A673 (cell line): ENCODE data around the gene CEP72. TPM values are rescaled to one million over a fixed set of nuclear protein-coding genes. Genes with fewer than 3 reads are reported as not detected.

ENCODE experiments used
- BruUV-seq: library from RNA; stranded (reverse); fragments of 400-500 nt; replicated peaks from 2 replicates; lab custom pipeline; 2021; lab: Mats Ljungman, UMichigan
- CTCF ChIA-PET: fragments of 300-600 bp; sonication (Branson Sonifier 250); formaldehyde crosslinking; loops from one replicate; lab custom pipeline; 2022; ENCODE audit warnings: antibody characterized with exemption; lab: Charles Lee
- POLR2A ChIA-PET: fragments of 300-600 bp; sonication (Branson Sonifier 250); formaldehyde crosslinking; loops from one replicate; lab custom pipeline; 2022; ENCODE audit warnings: antibody characterized with exemption; ENCODE audit not compliant: low non-redundant PET; lab: Charles Lee
- DNase-seq: peaks from one replicate; pipeline ENCODE4 v3.0.0-alpha.2; 2015; ENCODE audit warnings: low spot score
- H3K27ac ChIP-seq: fragments of 200-600 bp; sonication (generic); 2 replicates; pipeline ENCODE4 v1.5.1; 2016; ENCODE audit warnings: mixed run types, low read depth, mild to moderate bottlenecking, mixed read lengths, antibody characterized with exemption, low read length; ENCODE audit not compliant: poor library complexity, severe bottlenecking
- H3K27me3 ChIP-seq: fragments of 200-600 bp; sonication (generic); replicated peaks from 2 replicates; pipeline ENCODE4 v1.6.1; 2017; ENCODE audit warnings: mixed run types, low read depth, mild to moderate bottlenecking, mixed read lengths, antibody characterized with exemption, low read length; ENCODE audit not compliant: insufficient read depth, poor library complexity
- H3K36me3 ChIP-seq: fragments of 200-600 bp; sonication (generic); 2 replicates; pipeline ENCODE4 v1.6.1; 2016; ENCODE audit warnings: mixed run types, mild to moderate bottlenecking, mixed read lengths, antibody characterized with exemption, low read length; ENCODE audit not compliant: insufficient read depth, poor library complexity, severe bottlenecking
- H3K4me1 ChIP-seq: fragments of 200-600 bp; sonication (generic); 2 replicates; pipeline ENCODE4 v1.6.1; 2017; ENCODE audit warnings: mixed run types, mild to moderate bottlenecking, mixed read lengths, antibody characterized with exemption, low read length; ENCODE audit not compliant: insufficient read depth, poor library complexity, severe bottlenecking
- H3K4me3 ChIP-seq: fragments of 200-600 bp; sonication (generic); 2 replicates; pipeline ENCODE4 v1.5.1; 2016; ENCODE audit warnings: low read depth, mixed run types, mild to moderate bottlenecking, mixed read lengths, low read length; ENCODE audit not compliant: poor library complexity, severe bottlenecking
- H3K9me3 ChIP-seq: fragments of 200-600 bp; sonication (generic); 2 replicates; pipeline ENCODE4 v1.6.1; 2016; ENCODE audit warnings: mixed run types, low read depth, mild to moderate bottlenecking, mixed read lengths, antibody characterized with exemption, low read length; ENCODE audit not compliant: poor library complexity, severe bottlenecking
- CTCF ChIP-seq: fragments of 300-800, 200-600 bp; sonication (generic); conservative IDR thresholded peaks from 2 replicates; pipeline ENCODE4 v1.5.1; 2017; ENCODE audit warnings: low read depth, mild to moderate bottlenecking, antibody characterized with exemption, low read length, moderate library complexity, mixed read lengths
- EZH2 ChIP-seq: fragments of 200-600 bp; sonication (generic); IDR thresholded peaks from 2 replicates; pipeline ENCODE4 v1.6.1; 2017; ENCODE audit warnings: borderline replicate concordance, low read depth, mild to moderate bottlenecking, mixed read lengths, antibody characterized with exemption, low read length; ENCODE audit not compliant: poor library complexity, severe bottlenecking
- intact Hi-C: fragments of 100-400 bp; cut with micrococcal nuclease; formaldehyde crosslinking; loops from one replicate; pipeline ENCODE4 v1.10.0; 2022; ENCODE audit not compliant: unreplicated experiment
- total RNA-seq: library from RNA; stranded (reverse); gene quantifications from 2 replicates; pipeline ENCODE4 v1.2.3, GENCODE V29; 2021

The CEP72 gene
- total RNA-seq, 1 experiment from 2014 or later: 37.2 TPM

- no peak overlapping the region for H3K4me3 ChIP-seq
- no peak for DNase-seq
- H3K36me3 ChIP-seq: no peaks in the 10 kb centered on the region
- ChIA-PET POLR2A (no interaction called here), CTCF (no interaction called here)
- intact Hi-C loops: no loop called here
- no peak overlapping the region for H3K27ac ChIP-seq
- no peaks in the 10 kb centered on the region for H3K4me1 ChIP-seq
- H3K9me3 ChIP-seq: peaks cover 4% of the 10 kb centered on the region
- TF ChIP-seq CTCF: no peak
- TF ChIP-seq EZH2: no peak
- no TSS peak for BruUV-seq
- H3K27me3 ChIP-seq: peaks cover 51% of the 10 kb centered on the region
Measured at GRCh38 chr5:570886-571285, 41.3 kb upstream of the CEP72 start.

DNA sequence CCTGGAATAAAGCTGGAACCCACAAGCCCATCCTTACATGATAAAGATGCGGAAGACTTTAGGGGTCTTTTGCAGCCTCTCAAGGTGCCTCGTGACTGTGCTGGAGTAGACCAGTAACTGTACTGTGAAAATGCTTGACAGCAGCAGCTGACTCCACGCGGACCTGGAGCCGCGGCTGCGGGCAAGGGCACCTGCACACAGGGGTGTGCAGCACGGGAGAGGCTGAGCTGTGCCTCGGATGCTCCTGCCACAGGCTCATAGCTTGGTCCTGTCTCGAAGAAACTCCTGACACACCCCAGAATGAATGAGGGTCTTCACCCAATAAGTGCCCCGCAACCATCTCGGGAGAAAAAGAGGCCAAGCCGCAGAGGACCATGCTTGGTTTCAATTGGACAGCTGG, 40.3 kb upstream of the CEP72 start:
- H3K4me1 ChIP-seq: no peaks in the 10 kb centered on the region
- H3K27me3 ChIP-seq: peaks cover 47% of the 10 kb centered on the region
- H3K4me3 ChIP-seq: no peak overlapping the region
- no peak for DNase-seq
- POLR2A ChIA-PET: interaction anchor here (0.6 kb wide), 1 partner anchor 10 kb away, joined by 3 read pairs; no protein-coding TSS in a partner anchor
- H3K9me3 ChIP-seq: no peaks in the 10 kb centered on the region
- no TSS peak for BruUV-seq
- CTCF ChIA-PET: no interaction called here
- no peak overlapping the region for H3K27ac ChIP-seq
- intact Hi-C loops: no loop called here
- TF ChIP-seq EZH2 (no peak), CTCF (no peak)
- H3K36me3 ChIP-seq: no peaks in the 10 kb centered on the region

- H3K4me3 ChIP-seq: no peak overlapping the region
- CTCF ChIA-PET: no interaction called here
- no peaks in the 10 kb centered on the region for H3K36me3 ChIP-seq
- no peaks in the 10 kb centered on the region for H3K4me1 ChIP-seq
- DNase-seq: no peak
- TF ChIP-seq CTCF (no peak), EZH2 (no peak)
- BruUV-seq: no TSS peak
- H3K9me3 ChIP-seq: peaks cover 6% of the 10 kb centered on the region
- peaks cover 41% of the 10 kb centered on the region for H3K27me3 ChIP-seq
- H3K27ac ChIP-seq: no peak overlapping the region
- POLR2A ChIA-PET: interaction anchor here (0.6 kb wide), 1 partner anchor 11 kb away, joined by 3 read pairs; no protein-coding TSS in a partner anchor
- intact Hi-C loops: no loop called here
Measured at GRCh38 chr5:572398-573019, 39.6 kb upstream of the CEP72 start.
